Prostate gland (tissue), 2 donors: ENCODE measurements around the gene SPHK2. TPM values are rescaled to one million over a fixed set of nuclear protein-coding genes. Genes with fewer than 3 reads are reported as not detected.

ENCODE experiments used
- DNase-seq: peaks from one replicate; pipeline ENCODE4 v3.0.0-alpha.2; 2019; ENCODE audit warnings: low spot score
- H3K27ac ChIP-seq, 2 donors: fragments of 200-600 bp; sonication (generic); 2 replicates each; pipeline ENCODE4 v1.5.1; 2017 to 2019
- H3K27me3 ChIP-seq: fragments of 200-600 bp; sonication (generic); replicated peaks from 2 replicates; pipeline ENCODE4 v1.5.1; 2019; ENCODE audit not compliant: insufficient read depth
- H3K36me3 ChIP-seq, 2 donors: fragments of 200-600 bp; sonication (generic); 1 replicate in 1 of 2; 2 replicates in 1 of 2; pipeline versions ENCODE4 v1.5.1 to v1.8.1; 2017 to 2019
- H3K4me1 ChIP-seq: fragments of 200-600 bp; sonication (generic); replicated peaks from 2 replicates; pipeline ENCODE4 v1.5.1; 2019
- H3K4me3 ChIP-seq, 2 donors: fragments of 200-600 bp; sonication (generic); 2 replicates each; pipeline ENCODE4 v1.5.1; 2017 to 2019
- H3K9me3 ChIP-seq: fragments of 200-600 bp; sonication (generic); 2 replicates; pipeline ENCODE4 v1.5.1; 2017
- CTCF ChIP-seq, 4 experiments: fragments of 200-600 bp in 2 of 4; fragments of 450-650 bp in 2 of 4; sonication (generic) in 2 of 4; IDR thresholded peaks; 1 replicate in 3 of 4; 2 replicates in 1 of 4; pipeline ENCODE4 v1.5.1; 2016 to 2019; ENCODE audit warnings: antibody characterized with exemption in 4 of 4, mild to moderate bottlenecking in 2 of 4, moderate library complexity in 2 of 4
- POLR2A ChIP-seq: fragments of 450-650 bp; IDR thresholded peaks from one replicate; pipeline ENCODE4 v1.6.1; 2016; ENCODE audit warnings: antibody characterized with exemption, mild to moderate bottlenecking
- POLR2AphosphoS5 ChIP-seq: sonication (generic); formaldehyde crosslinking; IDR thresholded peaks from one replicate; pipeline ENCODE4 v1.6.1; 2017; ENCODE audit warnings: antibody characterized with exemption
- WGBS: methylation state at CpG from one replicate; pipeline ENCODE4 v1.1.5; 2018; 5-methylcytosine and 5-hydroxymethylcytosine counted together
- intact Hi-C: fragments of 100-400 bp; cut with DNase I; formaldehyde crosslinking; loops from one replicate; pipeline ENCODE4 v1.14.2; 2022
- total RNA-seq, 2 donors: library from RNA; depleted of rRNA; stranded (reverse); fragments of >200 nt; gene quantifications; one replicate each; pipeline ENCODE4 v1.1.0, GENCODE V29; 2016

The SPHK2 gene
- total RNA-seq, 2 donors from 2014 or later: 24.8 to 25.4 TPM

GRCh38 chr19:48673436-48674100, 54.3 kb downstream of the SPHK2 start:
- H3K27me3 ChIP-seq: no peaks in the 10 kb centered on the region
- no peaks in the 10 kb centered on the region for H3K36me3 ChIP-seq
- H3K4me3 ChIP-seq: no peak overlapping the region
- no peaks in the 10 kb centered on the region for H3K4me1 ChIP-seq
- H3K9me3 ChIP-seq: no peaks in the 10 kb centered on the region
- H3K27ac ChIP-seq: no peak overlapping the region
- no peak for TF ChIP-seq POLR2A
- TF ChIP-seq POLR2AphosphoS5: no peak
- TF ChIP-seq CTCF (IDR thresholded peaks at IDR 0.05): no peak
- WGBS: 81% methylated on average over 25 of the region's 25 CpGs
- intact Hi-C loops: loop anchor here (10.0 kb wide), 1 partner anchor 61 kb away; no protein-coding TSS in a partner anchor
- no peak for DNase-seq

GRCh38 chr19:48674216-48674809, 55.0 kb downstream of the SPHK2 start:
- Histone ChIP-seq H3K27ac (no peak overlapping the region), H3K4me1 (no peaks in the 10 kb centered on the region), H3K4me3 (no peak overlapping the region), H3K36me3 (no peaks in the 10 kb centered on the region), H3K9me3 (no peaks in the 10 kb centered on the region), H3K27me3 (no peaks in the 10 kb centered on the region)
- TF ChIP-seq POLR2AphosphoS5 (no peak), CTCF (IDR thresholded peaks at IDR 0.05) (no peak), POLR2A (no peak)
- 88% methylated on average over 19 of the region's 19 CpGs for WGBS
- intact Hi-C loops: loop anchor here (10.0 kb wide), 1 partner anchor 60 kb away; no protein-coding TSS in a partner anchor
- DNase-seq: no peak

DNA sequence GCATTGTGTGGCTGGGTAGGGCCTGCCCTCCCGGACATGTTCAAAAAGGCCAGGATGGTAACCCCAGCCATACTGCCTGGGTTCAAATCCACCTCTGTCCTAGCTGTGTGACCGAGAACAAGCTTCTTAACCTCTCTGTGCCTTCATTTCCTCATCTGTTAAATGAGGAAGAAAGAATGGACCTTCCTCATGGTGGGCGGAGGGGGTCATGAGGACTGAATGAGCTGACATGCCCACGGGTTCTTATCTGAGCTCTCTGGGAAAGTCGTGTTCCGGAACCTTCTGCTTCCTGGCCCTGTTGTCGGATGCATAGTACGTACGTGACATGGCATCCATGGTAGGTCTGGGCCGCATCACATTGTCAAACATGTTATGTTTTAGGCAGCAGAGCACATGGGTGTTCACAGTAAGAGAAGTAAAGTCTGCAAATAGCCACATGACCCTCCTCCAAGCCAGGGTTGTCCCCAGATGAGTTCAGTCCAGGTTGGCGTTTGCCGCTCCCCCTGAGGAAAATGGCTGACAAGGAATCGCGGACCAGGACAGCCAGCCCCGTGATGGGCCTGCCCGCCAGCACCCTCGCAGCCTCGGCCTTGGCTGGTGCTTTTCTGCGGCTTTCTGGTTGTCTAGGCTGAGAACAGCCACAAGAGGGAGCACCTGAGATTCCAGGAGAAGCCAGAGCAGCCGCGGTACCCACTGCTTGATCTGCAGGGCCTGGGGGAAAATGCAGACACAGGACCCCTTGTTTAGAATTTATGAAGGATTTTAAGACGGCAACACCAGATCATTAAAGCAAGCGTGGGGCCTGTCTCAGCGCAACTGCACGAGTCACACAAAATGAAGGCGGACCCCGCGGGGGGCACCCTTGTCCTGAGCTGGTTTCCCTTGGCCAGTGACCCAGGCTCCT, 55.9 kb downstream of the SPHK2 start:
- H3K4me3 ChIP-seq: no peak overlapping the region
- WGBS: 37% methylated on average over 28 of the region's 28 CpGs
- TF ChIP-seq POLR2A: no peak
- TF ChIP-seq CTCF (IDR thresholded peaks at IDR 0.05): peak; percentile 74 to 90 (median 84)
- TF ChIP-seq POLR2AphosphoS5: peak; percentile 59
- H3K4me1 ChIP-seq: no peaks in the 10 kb centered on the region
- H3K9me3 ChIP-seq: no peaks in the 10 kb centered on the region
- no peak overlapping the region for H3K27ac ChIP-seq
- DNase-seq: peak; percentile 84
- H3K27me3 ChIP-seq: no peaks in the 10 kb centered on the region
- H3K36me3 ChIP-seq: no peaks in the 10 kb centered on the region
- intact Hi-C loops: loop anchor here (10.0 kb wide), 1 partner anchor 60 kb away; no protein-coding TSS in a partner anchor

- no peaks in the 10 kb centered on the region for H3K36me3 ChIP-seq
- TF ChIP-seq POLR2AphosphoS5 (no peak), POLR2A (no peak), CTCF (IDR thresholded peaks at IDR 0.05) (no peak)
- no peak for DNase-seq
- no peak overlapping the region for H3K27ac ChIP-seq
- H3K4me3 ChIP-seq: no peak overlapping the region
- WGBS: 89% methylated on average over 17 of the region's 17 CpGs
- no peaks in the 10 kb centered on the region for H3K9me3 ChIP-seq
- no peaks in the 10 kb centered on the region for H3K27me3 ChIP-seq
- H3K4me1 ChIP-seq: no peaks in the 10 kb centered on the region
- intact Hi-C loops: loop anchor here (10.0 kb wide), 1 partner anchor 58 kb away; no protein-coding TSS in a partner anchor
Observed at GRCh38 chr19:48676487-48676886, 57.2 kb downstream of the SPHK2 start.
